Liver (tissue), 9 donors: ENCODE data around the gene STAT2. TPM values are rescaled to one million over a fixed set of nuclear protein-coding genes. Genes with fewer than 3 reads are reported as not detected.

Experiments used
- DNase-seq: peaks from one replicate; pipeline ENCODE4 v3.0.0-alpha.2; 2017; ENCODE audit warnings: low spot score
- H3K27ac ChIP-seq, 2 donors: one replicate each; pipeline ENCODE4 v1.7.0; 2013; ENCODE audit warnings: inconsistent platforms in 2 of 2, low read length in 2 of 2, control low read depth in 1 of 2, low read depth in 1 of 2, mild to moderate bottlenecking in 1 of 2
- H3K27me3 ChIP-seq, 4 donors: one replicate each; pipeline versions ENCODE4 v1.6.1 to v1.7.0; 2013; ENCODE audit warnings: low read length in 3 of 4, inconsistent platforms in 1 of 4, mild to moderate bottlenecking in 1 of 4, moderate library complexity in 1 of 4; ENCODE audit not compliant: control insufficient read depth in 4 of 4, insufficient read depth in 4 of 4
- H3K36me3 ChIP-seq, 4 donors: one replicate each; pipeline versions ENCODE4 v1.6.1 to v1.7.0; 2013; ENCODE audit warnings: low read length in 3 of 4, mild to moderate bottlenecking in 3 of 4, low read depth in 1 of 4, moderate library complexity in 1 of 4; ENCODE audit not compliant: control insufficient read depth in 4 of 4, insufficient read depth in 3 of 4
- H3K4me1 ChIP-seq, 4 donors: one replicate each; pipeline versions ENCODE4 v1.6.1 to v1.7.0; 2013; ENCODE audit warnings: low read length in 3 of 4, mild to moderate bottlenecking in 3 of 4, moderate library complexity in 1 of 4; ENCODE audit not compliant: control insufficient read depth in 4 of 4, insufficient read depth in 4 of 4
- H3K4me3 ChIP-seq, 3 donors: one replicate each; pipeline versions ENCODE4 v1.6.1 to v1.7.0; 2013; ENCODE audit warnings: low read length in 3 of 3, control low read depth in 1 of 3, low read depth in 1 of 3, mild to moderate bottlenecking in 1 of 3
- H3K9ac ChIP-seq, 2 donors: one replicate each; pipeline ENCODE4 v1.7.0; 2013; ENCODE audit warnings: low read length in 2 of 2, mild to moderate bottlenecking in 2 of 2, moderate library complexity in 2 of 2, control low read depth in 1 of 2, low read depth in 1 of 2
- H3K9me3 ChIP-seq, 4 donors: one replicate each; pipeline versions ENCODE4 v1.6.1 to v1.7.0; 2013; ENCODE audit warnings: low read length in 3 of 4; ENCODE audit not compliant: control insufficient read depth in 4 of 4
- ATF3 ChIP-seq: IDR thresholded peaks from 2 replicates; pipeline ENCODE4 v1.6.1; 2016; ENCODE audit warnings: antibody characterized with exemption
- CTCF ChIP-seq: fragments of 150-350 bp; IDR thresholded peaks from 2 replicates; pipeline ENCODE4 v1.5.1; 2017; ENCODE audit warnings: improper control_type of control experiment, low read depth, low read length; ENCODE audit not compliant: missing input control
- EGR1 ChIP-seq, 2 donors: IDR thresholded peaks; 2 replicates each; pipeline ENCODE4 v1.6.1; 2016 to 2018; ENCODE audit warnings: antibody characterized with exemption in 2 of 2, low read depth in 2 of 2
- FOXA1 ChIP-seq: IDR thresholded peaks from 2 replicates; pipeline ENCODE4 v1.6.1; 2016; ENCODE audit warnings: antibody characterized with exemption
- FOXA2 ChIP-seq: IDR thresholded peaks from 2 replicates; pipeline ENCODE4 v1.6.1; 2016; ENCODE audit warnings: antibody characterized with exemption
- GABPA ChIP-seq, 2 donors: IDR thresholded peaks in 1 of 2; conservative IDR thresholded peaks in 1 of 2; 2 replicates each; pipeline ENCODE4 v1.6.1; 2016; ENCODE audit warnings: antibody characterized with exemption in 2 of 2, mild to moderate bottlenecking in 1 of 2, moderate library complexity in 1 of 2
- HNF4A ChIP-seq, 2 donors: conservative IDR thresholded peaks; 2 replicates each; pipeline ENCODE4 v1.6.1; 2016; ENCODE audit warnings: antibody characterized with exemption in 2 of 2, mild to moderate bottlenecking in 2 of 2
- HNF4G ChIP-seq: IDR thresholded peaks from 2 replicates; pipeline ENCODE4 v1.6.1; 2016; ENCODE audit warnings: antibody characterized with exemption
- JUND ChIP-seq, 2 donors: IDR thresholded peaks; 2 replicates each; pipeline ENCODE4 v1.6.1; 2016; ENCODE audit warnings: antibody characterized with exemption in 2 of 2
- MAX ChIP-seq: IDR thresholded peaks from 2 replicates; pipeline ENCODE4 v1.6.1; 2016; ENCODE audit warnings: antibody characterized with exemption
- NR2F2 ChIP-seq: IDR thresholded peaks from 2 replicates; pipeline ENCODE4 v1.6.1; 2016; ENCODE audit warnings: antibody characterized with exemption
- RAD21 ChIP-seq, 2 donors: IDR thresholded peaks; 2 replicates each; pipeline ENCODE4 v1.6.1; 2016; ENCODE audit warnings: antibody characterized with exemption in 2 of 2, mild to moderate bottlenecking in 2 of 2
- REST ChIP-seq: IDR thresholded peaks from 2 replicates; pipeline ENCODE4 v1.6.1; 2016; ENCODE audit warnings: antibody characterized with exemption, mild to moderate bottlenecking
- RXRA ChIP-seq, 2 donors: IDR thresholded peaks; 2 replicates each; pipeline ENCODE4 v1.6.1; 2017 to 2018; ENCODE audit warnings: antibody characterized with exemption in 2 of 2, mild to moderate bottlenecking in 1 of 2
- SP1 ChIP-seq: IDR thresholded peaks from 2 replicates; pipeline ENCODE4 v1.6.1; 2018; ENCODE audit warnings: antibody characterized with exemption, mild to moderate bottlenecking
- TAF1 ChIP-seq: conservative IDR thresholded peaks from 2 replicates; pipeline ENCODE4 v1.6.1; 2016; ENCODE audit warnings: antibody characterized with exemption, mild to moderate bottlenecking
- YY1 ChIP-seq: IDR thresholded peaks from 2 replicates; pipeline ENCODE4 v1.6.1; 2016; ENCODE audit warnings: antibody characterized with exemption, mild to moderate bottlenecking
- ZBTB33 ChIP-seq: IDR thresholded peaks from 2 replicates; pipeline ENCODE4 v1.6.1; 2016; ENCODE audit warnings: antibody characterized with exemption
- WGBS: extraction: QIAGEN DNeasy Blood & Tissue Kit; methylation state at CpG from one replicate; pipeline ENCODE4 v1.1.7; 2013; 5-methylcytosine and 5-hydroxymethylcytosine counted together
- polyA plus RNA-seq, 2 donors: library from polyadenylated mRNA; stranded (reverse) in 1 of 2; unstranded in 1 of 2; fragments of 200-250 nt in 1 of 2; fragments of >200 nt in 1 of 2; fragmentation: Nextera tagmentation in 1 of 2; extraction: Ambion mirVana in 1 of 2; gene quantifications; one replicate each; pipeline versions ENCODE4 v1.2.1 to v1.2.3, GENCODE V29; 2013 to 2015
- total RNA-seq, 2 donors: library from RNA; depleted of rRNA; stranded (reverse); fragments of >200 nt; gene quantifications; one replicate each; pipeline ENCODE4 v1.2.3, GENCODE V29; 2014
- donor health status: healthy.
- donor health status: healthy.
- donor health status: healthy.
- donor health status: healthy.
- donor health status: healthy.

Gene STAT2
- total and polyA plus RNA-seq, 4 donors: 48.4 to 219 (median 66.6) TPM

- H3K27ac ChIP-seq: no peak overlapping the region
- peaks cover 0 to 65% (median 62%) of the 10 kb centered on the region in 4 donors for H3K36me3 ChIP-seq
- H3K27me3 ChIP-seq: no peaks in the 10 kb centered on the region
- no peak for DNase-seq
- H3K4me3 ChIP-seq: no peak overlapping the region
- TF ChIP-seq CTCF: no peak
- TF ChIP-seq NR2F2: no peak
- TF ChIP-seq SP1: no peak
- no peak for TF ChIP-seq YY1
- TF ChIP-seq TAF1: no peak
- no peak for TF ChIP-seq HNF4G
- no peak for TF ChIP-seq HNF4A (conservative IDR thresholded peaks at IDR 0.05)
- TF ChIP-seq RXRA (IDR thresholded peaks at IDR 0.05): no peak
- TF ChIP-seq JUND (IDR thresholded peaks at IDR 0.05): no peak
- no peak for TF ChIP-seq ZBTB33
- no peak for TF ChIP-seq FOXA1
- no peak for TF ChIP-seq ATF3
- TF ChIP-seq MAX: no peak
- TF ChIP-seq RAD21 (IDR thresholded peaks at IDR 0.05): no peak
- TF ChIP-seq REST: no peak
- TF ChIP-seq FOXA2: no peak
- TF ChIP-seq EGR1 (IDR thresholded peaks at IDR 0.05; ENCODE audit: low read depth in 2 of 2): no peak
- no peak for TF ChIP-seq GABPA (IDR thresholded peaks at IDR 0.05 in 1 of 2, conservative IDR thresholded peaks at IDR 0.05 in 1 of 2)
- no peaks in the 10 kb centered on the region for H3K9me3 ChIP-seq
- H3K9ac ChIP-seq: no peak overlapping the region
- peaks cover 0 to 4% (median 0%) of the 10 kb centered on the region in 4 donors for H3K4me1 ChIP-seq
- WGBS: 96% methylated on average over 8 of the region's 8 CpGs
These were observed 33.8 kb downstream of the STAT2 start for GRCh38 chr12:56326126-56326525.
